Activated naive CD4-positive, alpha-beta T cell treated with anti-CD3 and anti-CD28 coated beads, Interleukin-2, amount 50 U/mL, for 16 hours (primary cell): ENCODE measurements around the gene PELI2.

ENCODE experiments used
- DNase-seq: peaks from one replicate; pipeline ENCODE4 v3.0.0-alpha.2; 2020

Gene PELI2

GRCh38 chr14:56268039-56268438 is 149.8 kb downstream of the PELI2 start:
- DNase-seq: no peak

- DNase-seq: no peak
Observed at GRCh38 chr14:56268673-56269072, 150.5 kb downstream of the PELI2 start.

GRCh38 chr14:56270921-56271320 is 152.7 kb downstream of the PELI2 start:
- DNase-seq: no peak

- no peak for DNase-seq
Observed at GRCh38 chr14:56271970-56272369, 153.8 kb downstream of the PELI2 start.

DNA sequence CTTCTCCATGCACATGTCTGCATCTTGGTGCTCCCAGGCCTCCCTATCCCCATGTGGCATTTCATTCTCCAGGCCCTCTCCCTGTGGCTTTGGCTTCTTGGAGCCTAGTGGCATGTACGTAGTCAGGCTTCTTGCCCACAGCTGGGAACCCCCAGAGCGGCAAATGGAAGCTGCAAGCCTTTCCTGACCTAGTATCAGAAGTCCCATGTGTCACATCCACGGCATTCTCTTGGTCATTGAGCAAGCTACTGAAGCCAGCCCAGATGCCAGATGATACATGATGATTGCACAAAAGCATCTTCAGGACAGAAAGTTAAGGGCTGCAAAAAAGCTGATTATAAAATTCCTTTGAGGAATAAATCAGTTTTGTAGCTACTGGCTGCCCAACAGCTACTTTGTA is 154.9 kb downstream of the PELI2 start:
- no peak for DNase-seq

DNA sequence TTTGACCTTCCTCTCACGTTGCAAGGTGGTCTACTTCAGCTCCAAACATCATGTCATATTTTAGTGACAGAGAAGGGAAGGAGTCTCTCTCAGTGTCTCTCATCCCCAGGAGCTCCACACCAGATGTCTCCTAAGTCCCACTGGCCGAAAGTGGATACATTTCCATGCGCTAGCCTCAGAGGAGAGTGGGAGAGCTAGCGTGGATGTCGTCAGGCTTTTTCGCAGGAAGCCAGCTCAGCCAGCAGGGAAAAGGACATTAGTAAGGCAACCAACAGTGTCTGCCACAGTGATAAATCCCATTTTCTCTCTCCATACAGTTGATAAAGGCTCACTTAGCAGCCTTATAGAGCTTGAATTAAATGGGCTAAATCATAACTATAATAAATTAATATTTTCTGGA is 155.7 kb downstream of the PELI2 start:
- no peak for DNase-seq

DNA sequence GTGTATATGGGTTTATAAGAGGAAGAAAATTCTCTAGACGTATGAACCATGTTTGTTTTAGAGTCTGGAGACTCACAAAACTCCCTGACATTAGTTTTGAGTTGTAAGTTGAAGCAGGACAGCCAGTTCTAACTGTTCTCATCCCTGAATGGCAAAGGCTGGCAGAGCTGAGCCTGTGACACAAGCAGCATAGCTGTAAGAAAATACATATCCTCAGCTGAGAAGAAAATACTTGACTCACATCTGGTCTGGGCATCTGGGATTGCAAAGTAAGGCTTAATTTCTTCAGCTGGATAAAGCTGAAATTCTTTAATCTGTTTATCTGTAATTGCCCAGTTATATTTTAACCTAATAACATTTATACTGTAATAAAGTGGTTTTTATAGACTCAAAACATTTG is 156.3 kb downstream of the PELI2 start:
- no peak for DNase-seq

GRCh38 chr14:56276108-56276507 is 157.9 kb downstream of the PELI2 start:
- no peak for DNase-seq

- DNase-seq: no peak
Observed at GRCh38 chr14:56278383-56278782, 160.2 kb downstream of the PELI2 start.

DNA sequence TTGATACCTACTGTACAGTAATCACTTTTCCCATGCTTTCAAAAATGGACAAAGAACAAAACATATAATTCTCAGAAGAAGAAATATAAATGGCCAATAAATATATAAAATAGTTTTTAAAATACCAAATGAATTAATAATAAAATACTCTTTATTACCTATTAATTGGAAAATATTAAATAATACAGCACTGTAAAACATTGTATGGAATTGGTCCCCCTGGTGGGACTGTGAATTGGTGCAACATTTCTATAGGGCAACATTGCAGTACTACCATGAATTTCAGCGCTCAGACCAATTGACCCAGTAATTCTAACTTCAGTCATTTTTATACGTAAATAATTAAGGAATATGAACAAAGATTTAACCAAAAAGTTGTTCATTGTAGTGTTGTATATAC is 162.6 kb downstream of the PELI2 start:
- no peak for DNase-seq

- DNase-seq: no peak
Observed at GRCh38 chr14:56282179-56282578, 164.0 kb downstream of the PELI2 start.

- no peak for DNase-seq
Observed at GRCh38 chr14:56284641-56285040, 166.4 kb downstream of the PELI2 start.

DNA sequence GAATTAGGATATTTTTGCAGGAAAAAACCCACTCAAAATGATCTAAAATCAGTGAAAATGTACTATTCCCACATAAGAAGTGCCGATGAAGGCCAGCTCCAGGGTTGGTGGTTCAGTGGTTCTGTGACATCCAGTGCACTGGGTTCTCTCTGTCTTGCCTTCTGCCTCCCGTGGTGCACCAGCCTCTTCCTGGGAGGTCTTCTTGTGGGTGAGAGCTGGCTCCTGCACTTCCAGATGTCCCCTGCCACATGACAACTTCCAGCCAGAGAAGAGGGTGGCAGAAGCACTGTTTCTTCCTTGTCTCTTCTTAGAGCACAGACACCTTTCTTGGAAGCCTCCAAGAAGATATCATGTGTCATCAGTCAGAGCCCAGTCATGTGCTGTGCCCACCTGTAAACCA is 170.9 kb downstream of the PELI2 start:
- DNase-seq: no peak

DNA sequence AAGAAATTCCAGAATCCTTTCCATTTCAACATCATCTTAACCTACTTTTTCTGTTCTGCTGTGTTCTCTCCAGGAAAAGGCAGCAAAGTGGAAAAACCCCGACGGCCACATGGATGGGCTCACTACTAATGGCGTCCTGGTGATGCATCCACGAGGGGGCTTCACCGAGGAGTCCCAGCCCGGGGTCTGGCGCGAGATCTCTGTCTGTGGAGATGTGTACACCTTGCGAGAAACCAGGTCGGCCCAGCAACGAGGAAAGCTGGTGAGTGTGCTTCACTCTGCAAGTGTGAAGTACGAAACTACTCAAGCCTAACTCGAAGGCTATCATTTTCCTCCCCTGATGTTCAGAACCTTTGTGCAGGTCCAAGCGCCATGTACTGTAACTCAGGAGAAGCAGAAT is 172.0 kb downstream of the PELI2 start:
- no peak for DNase-seq

DNA sequence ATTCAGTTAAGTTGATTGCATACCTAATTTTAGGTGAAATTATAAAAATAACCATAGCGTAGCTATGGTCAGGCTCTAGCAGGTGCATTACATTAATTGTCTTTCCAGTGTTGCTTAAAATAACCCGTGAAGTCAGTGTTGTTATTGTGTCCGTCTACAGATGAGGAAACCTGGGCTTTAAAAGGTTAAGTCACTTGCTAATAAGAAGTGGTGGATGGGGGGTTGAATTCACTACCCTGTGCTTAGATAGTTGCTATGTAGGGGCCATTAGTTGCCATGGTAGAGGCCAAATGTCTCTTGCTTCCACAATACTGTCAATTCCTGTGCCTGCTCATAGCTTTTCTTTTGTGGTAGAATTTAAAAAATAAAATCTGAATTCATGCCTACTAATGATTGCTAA is 174.8 kb downstream of the PELI2 start:
- no peak for DNase-seq

- no peak for DNase-seq
Observed at GRCh38 chr14:56293506-56293905, 175.3 kb downstream of the PELI2 start.

DNA sequence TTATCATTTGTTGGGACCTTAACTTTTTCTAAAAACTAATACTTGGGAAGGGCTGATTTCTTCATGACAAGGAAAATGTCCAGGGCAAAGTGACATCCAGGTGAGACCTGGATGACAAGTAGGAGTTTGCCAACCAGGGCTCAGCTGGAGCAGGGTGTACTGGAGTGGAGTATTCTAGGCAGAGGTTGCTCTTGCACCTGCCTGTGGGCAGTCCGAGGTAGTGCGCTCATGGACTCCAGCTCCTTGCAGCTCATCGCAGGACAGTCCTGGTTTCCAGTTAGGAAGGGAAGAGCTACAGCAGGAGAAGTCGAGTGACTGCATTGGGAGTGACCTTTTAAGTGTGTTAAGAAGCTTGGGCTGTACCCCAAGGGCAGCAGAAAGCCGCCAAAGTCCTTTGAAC is 175.9 kb downstream of the PELI2 start:
- no peak for DNase-seq

DNA sequence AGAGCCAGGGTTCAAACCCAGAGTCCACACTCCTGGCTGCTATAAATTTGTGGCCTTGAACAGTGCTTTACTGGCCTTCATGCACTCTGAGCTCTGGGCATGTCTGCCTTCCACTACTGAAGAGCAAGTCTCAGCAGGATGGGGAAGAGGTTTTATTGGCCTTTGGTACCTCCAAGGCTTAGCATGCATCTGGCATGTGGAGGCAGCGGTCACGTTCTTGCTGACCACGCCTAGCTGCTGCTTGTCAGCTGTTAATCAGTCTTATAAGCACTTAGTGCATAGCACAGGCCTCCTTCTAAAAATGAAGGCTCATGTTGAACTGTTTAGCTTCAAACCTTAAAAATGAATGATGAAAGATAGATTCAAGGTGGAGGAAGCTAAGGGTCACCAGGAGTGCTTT is 177.5 kb downstream of the PELI2 start:
- DNase-seq: no peak

- DNase-seq: no peak
Observed at GRCh38 chr14:56297449-56297848, 179.2 kb downstream of the PELI2 start.

- DNase-seq: no peak
Observed at GRCh38 chr14:56299306-56299984, 181.2 kb downstream of the PELI2 start.

DNA sequence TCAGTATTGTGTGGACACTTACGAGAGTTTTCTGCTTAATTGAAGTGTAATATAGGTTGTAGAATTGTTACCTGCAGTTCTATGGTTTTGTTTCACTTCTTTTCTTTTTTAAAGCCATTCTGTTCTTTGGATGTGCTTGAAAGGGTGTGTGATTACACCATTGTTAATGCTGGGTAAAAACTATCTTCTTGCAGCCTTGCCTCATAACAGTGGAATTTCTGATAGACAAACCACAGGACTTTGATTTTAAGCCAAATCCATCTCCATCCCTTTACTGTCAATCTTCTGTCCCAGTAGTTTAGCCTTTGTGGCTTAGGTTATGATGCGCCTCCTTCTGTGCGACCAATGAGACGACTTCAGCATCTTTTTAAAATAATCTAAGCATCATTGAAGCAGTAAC is 182.3 kb downstream of the PELI2 start:
- DNase-seq: no peak

DNA sequence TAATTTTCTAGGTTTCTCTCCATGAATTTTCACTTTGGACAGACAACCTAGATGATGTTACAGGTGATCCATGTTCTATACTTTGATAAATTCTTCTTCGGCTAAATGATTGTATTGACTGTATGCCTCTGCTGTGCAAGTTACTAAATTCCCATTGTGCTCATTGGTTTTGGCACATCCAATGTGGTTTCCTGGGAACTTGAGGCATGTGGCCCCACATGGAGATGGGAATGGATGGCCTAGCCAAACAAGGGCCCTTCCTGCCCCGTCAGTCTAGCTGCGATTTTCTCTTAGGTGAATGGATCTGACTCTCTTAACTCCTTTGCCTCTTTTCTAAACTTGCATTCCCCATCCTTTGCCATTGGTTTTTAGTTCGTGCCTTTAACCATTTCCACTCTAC is 186.2 kb downstream of the PELI2 start:
- DNase-seq: no peak

DNA sequence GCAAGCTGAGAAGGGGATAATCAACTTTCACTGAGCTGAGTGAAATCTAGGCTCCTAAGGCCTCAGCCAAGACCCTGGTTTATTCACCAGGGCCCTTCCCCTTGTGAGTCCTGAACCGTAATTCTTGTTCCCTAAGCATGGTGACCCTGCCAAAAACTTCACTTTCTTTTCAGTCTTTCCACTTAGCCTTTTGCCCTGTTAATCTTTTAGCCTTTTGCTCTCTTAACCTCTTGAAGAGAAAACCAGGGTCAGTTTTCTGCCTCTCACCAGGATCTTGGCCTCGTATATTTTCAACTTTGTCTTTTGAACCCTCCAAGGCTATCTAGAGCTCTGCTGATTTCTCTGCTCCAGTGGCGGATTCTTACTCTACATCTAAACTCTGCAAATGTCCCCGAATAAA is 191.0 kb downstream of the PELI2 start:
- DNase-seq: no peak

- DNase-seq: no peak
Observed at GRCh38 chr14:56310643-56311042, 192.4 kb downstream of the PELI2 start.

DNA sequence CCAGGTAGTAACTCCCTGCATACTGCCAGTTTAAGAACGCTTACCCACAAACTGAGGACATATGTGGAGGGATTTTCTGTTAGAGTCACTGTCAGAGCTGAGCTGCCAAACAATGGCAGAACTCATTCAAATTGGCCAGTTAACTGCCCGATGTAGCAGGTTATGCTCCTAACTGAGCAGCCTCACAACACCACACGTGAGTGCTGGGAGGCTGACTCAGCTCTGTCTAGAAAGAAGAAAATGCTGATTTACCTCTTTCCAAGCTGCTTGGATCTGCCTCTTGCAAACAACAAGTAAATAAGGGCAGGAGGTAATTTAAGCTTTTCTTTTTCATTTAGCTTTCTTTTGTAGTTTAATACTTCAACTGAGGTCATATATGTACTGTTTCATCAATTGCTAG is 195.6 kb downstream of the PELI2 start:
- no peak for DNase-seq
